GM19351 (cell line): ENCODE data around the gene DUOXA2.

Source experiments
- ATAC-seq: cut with Tn5 transposase; IDR thresholded peaks from one replicate; pipeline ENCODE4 v1.9.1; 2021; ENCODE audit warnings: mild to moderate bottlenecking, moderate library complexity; ENCODE audit not compliant: unreplicated experiment

Gene DUOXA2

GRCh38 chr15:45155739-45156138 is 41.6 kb downstream of the DUOXA2 start:
- ATAC-seq: no peak

GRCh38 chr15:45156744-45157455 is 42.8 kb downstream of the DUOXA2 start:
- ATAC-seq: no peak

- no peak for ATAC-seq
These were observed 43.8 kb downstream of the DUOXA2 start for GRCh38 chr15:45157974-45158373.

DNA sequence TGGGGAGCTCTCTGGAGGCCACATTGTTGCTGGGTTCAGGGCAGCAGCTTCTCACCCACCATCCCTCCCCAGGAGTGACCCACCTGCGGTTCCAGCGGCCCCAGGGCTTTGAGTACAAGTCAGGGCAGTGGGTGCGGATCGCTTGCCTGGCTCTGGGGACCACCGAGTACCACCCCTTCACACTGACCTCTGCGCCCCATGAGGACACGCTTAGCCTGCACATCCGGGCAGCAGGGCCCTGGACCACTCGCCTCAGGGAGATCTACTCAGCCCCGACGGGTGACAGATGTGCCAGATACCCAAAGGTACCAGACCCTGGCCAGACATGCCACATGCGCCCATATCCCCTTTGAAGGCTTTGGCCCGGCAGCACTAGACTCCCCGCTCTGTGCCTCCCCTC is 47.5 kb downstream of the DUOXA2 start:
- no peak for ATAC-seq

GRCh38 chr15:45162771-45163507 is 48.8 kb downstream of the DUOXA2 start:
- ATAC-seq: no peak

DNA sequence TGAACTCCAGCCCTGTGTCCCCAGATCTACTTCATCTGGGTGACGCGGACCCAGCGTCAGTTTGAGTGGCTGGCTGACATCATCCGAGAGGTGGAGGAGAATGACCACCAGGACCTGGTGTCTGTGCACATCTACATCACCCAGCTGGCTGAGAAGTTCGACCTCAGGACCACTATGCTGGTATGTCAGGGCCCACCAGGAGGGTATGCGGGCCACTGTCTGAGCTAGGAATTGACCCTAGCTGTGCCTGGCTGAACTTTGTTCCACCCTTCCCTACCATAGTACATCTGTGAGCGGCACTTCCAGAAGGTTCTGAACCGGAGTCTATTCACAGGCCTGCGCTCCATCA is 49.4 kb downstream of the DUOXA2 start:
- ATAC-seq: no peak

DNA sequence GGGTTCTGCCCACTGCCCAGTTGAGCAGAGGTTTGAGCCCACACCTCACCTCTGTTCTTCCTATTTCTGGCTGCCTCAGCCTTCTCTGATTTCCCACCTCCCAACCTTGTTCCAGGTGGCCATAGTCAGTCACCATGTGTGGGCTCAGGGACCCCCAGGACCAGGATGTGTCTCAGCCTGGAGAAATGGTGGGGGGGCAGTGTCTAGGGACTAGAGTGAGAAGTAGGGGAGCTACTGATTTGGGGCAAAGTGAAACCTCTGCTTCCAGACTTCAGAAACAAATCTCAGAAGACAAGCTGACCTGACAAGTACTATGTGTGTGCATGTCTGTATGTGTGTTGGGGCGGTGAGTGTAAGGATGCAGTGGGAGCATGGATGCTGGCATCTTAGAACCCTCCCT is 50.8 kb downstream of the DUOXA2 start:
- no peak for ATAC-seq

- ATAC-seq: no peak
These were observed 51.4 kb downstream of the DUOXA2 start for GRCh38 chr15:45165536-45165935.

- ATAC-seq: peak; percentile 93
These were observed 52.9 kb downstream of the DUOXA2 start for GRCh38 chr15:45166834-45167630.

GRCh38 chr15:45167631-45168205 is 53.6 kb downstream of the DUOXA2 start:
- ATAC-seq: no peak
